HEK293T (cell line): ENCODE measurements around the gene S100A13.

ENCODE experiments used
- ARNT ChIP-seq: fragments of 450-650 bp; IDR thresholded peaks from 2 replicates; pipeline ENCODE4 v1.6.1; 2017; ENCODE audit warnings: mild to moderate bottlenecking
- BHLHE40 ChIP-seq: fragments of 450-650 bp; IDR thresholded peaks from 2 replicates; pipeline ENCODE4 v1.6.1; 2016; ENCODE audit warnings: mild to moderate bottlenecking, moderate library complexity, borderline replicate concordance

GRCh38 chr1:153616144-153616916 is 11.0 kb downstream of the S100A13 start, which contains the start of gene S100A14:
- no peak for TF ChIP-seq ARNT
- no peak for TF ChIP-seq BHLHE40
